HG03575 (cell line): Measurements from ENCODE around the gene COL4A1.

Source experiments
- ATAC-seq: cut with Tn5 transposase; IDR thresholded peaks from one replicate; pipeline ENCODE4 v1.9.1; 2021; ENCODE audit not compliant: unreplicated experiment, insufficient number of reproducible peaks, low FRiP score; ENCODE audit errors: extremely low read depth

COL4A1 gene

GRCh38 chr13:110099922-110100321, 207.0 kb downstream of the COL4A1 start:
- no peak for ATAC-seq
